Measurements from ENCODE around the gene RASA4B. TPM values are rescaled to one million over a fixed set of nuclear protein-coding genes. Genes with fewer than 3 reads are reported as not detected.

The RASA4B gene
- total and polyA plus RNA-seq, 9 of the 15 experiments (the other 6 are each of a cell fraction or from before 2014, with no cell fraction given): 0.01 to 2.9 (median 1.5) TPM; not detected in 1

DNA sequence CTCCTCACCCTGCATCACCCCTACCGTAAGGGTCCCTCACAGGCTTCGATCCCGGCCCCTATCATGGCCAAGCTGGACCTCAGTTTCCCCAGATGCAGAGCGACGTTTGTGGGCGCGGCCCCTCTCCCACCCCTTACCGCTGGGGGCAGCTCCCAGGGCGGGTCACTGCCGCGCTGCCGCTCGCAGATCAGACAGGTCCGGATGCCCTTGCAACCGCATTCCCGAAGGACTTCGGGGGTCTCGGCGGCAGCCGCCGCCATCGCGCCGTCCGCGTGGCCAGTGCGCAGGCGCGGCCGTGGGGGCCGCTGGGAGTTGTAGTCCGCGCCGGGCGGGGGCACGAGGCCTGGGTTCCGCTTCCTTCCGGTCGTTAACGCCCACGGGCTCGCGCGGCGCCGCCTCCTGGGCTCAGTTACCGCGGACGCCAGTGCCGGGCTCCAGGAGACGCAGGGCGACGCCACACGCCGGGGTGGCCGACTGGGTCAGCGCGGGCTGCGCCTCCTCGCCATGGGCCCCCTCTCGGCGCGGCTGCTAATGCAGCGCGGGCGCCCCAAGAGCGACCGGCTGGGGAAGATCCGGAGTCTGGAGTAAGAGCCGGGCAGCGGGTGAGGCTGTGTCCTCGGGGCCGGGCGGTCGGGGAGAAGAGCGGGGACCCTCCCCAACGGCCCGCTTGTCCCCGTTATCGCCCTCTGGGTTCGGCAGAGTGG lies 52.8 kb downstream of the RASA4B start, which contains the start of the genes ALKBH4 and LRWD1 (continued):
- TF ChIP-seq, protein P1, sequence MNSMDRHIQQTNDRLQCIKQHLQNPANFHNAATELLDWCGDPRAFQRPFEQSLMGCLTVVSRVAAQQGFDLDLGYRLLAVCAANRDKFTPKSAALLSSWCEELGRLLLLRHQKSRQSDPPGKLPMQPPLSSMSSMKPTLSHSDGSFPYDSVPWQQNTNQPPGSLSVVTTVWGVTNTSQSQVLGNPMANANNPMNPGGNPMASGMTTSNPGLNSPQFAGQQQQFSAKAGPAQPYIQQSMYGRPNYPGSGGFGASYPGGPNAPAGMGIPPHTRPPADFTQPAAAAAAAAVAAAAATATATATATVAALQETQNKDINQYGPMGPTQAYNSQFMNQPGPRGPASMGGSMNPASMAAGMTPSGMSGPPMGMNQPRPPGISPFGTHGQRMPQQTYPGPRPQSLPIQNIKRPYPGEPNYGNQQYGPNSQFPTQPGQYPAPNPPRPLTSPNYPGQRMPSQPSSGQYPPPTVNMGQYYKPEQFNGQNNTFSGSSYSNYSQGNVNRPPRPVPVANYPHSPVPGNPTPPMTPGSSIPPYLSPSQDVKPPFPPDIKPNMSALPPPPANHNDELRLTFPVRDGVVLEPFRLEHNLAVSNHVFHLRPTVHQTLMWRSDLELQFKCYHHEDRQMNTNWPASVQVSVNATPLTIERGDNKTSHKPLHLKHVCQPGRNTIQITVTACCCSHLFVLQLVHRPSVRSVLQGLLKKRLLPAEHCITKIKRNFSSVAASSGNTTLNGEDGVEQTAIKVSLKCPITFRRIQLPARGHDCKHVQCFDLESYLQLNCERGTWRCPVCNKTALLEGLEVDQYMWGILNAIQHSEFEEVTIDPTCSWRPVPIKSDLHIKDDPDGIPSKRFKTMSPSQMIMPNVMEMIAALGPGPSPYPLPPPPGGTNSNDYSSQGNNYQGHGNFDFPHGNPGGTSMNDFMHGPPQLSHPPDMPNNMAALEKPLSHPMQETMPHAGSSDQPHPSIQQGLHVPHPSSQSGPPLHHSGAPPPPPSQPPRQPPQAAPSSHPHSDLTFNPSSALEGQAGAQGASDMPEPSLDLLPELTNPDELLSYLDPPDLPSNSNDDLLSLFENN (IDR thresholded peaks at IDR 0.05; ENCODE audit: low read depth in 2 of 2, low read length in 2 of 2): no peak
- TF ChIP-seq, protein P2, sequence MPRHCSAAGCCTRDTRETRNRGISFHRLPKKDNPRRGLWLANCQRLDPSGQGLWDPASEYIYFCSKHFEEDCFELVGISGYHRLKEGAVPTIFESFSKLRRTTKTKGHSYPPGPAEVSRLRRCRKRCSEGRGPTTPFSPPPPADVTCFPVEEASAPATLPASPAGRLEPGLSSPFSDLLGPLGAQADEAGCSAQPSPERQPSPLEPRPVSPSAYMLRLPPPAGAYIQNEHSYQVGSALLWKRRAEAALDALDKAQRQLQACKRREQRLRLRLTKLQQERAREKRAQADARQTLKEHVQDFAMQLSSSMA (CRISPR knock-in tag; IDR thresholded peaks at IDR 0.05): no peak
- TF ChIP-seq UBTF (IDR thresholded peaks at IDR 0.05; ENCODE audit: borderline replicate concordance in 1 of 2, low read depth in 2 of 2, low read length in 2 of 2) (peak; percentile 93 to 94; a peak in 3 of 4 replicates), PURB (CRISPR knock-in tag; IDR thresholded peaks at IDR 0.05; ENCODE audit: low read depth) (no peak), SFPQ (IDR thresholded peaks at IDR 0.05; ENCODE audit: low read depth, low read length) (no peak), DIDO1 (tag; IDR thresholded peaks at IDR 0.05; ENCODE audit: low read depth) (no peak), ZNF444 (CRISPR knock-in tag; IDR thresholded peaks at IDR 0.05) (no peak)
